CD14-positive monocyte (primary cell): ENCODE results near the gene LRSAM1. TPM values are rescaled to one million over a fixed set of nuclear protein-coding genes. Genes with fewer than 3 reads are reported as not detected.

Source experiments
- DNase-seq, 3 donors: peaks; one replicate each; pipeline ENCODE4 v3.0.0-alpha.2; 2011 to 2022
- H2AFZ ChIP-seq: 2 replicates; pipeline ENCODE4 v1.6.0; 2012; ENCODE audit warnings: mild to moderate bottlenecking, low read depth, low read length, inconsistent platforms; ENCODE audit not compliant: insufficient read depth, poor library complexity, severe bottlenecking
- H3K27ac ChIP-seq, 2 donors: 1 replicate in 1 of 2; 2 replicates in 1 of 2; pipeline ENCODE4 v1.5.1; 2012 to 2013; ENCODE audit warnings: low read length in 2 of 2, control low read depth in 1 of 2, inconsistent platforms in 1 of 2, low read depth in 1 of 2, mild to moderate bottlenecking in 1 of 2
- H3K27me3 ChIP-seq, 2 donors: one replicate each; pipeline versions ENCODE4 v1.6.0 to v1.6.1; 2011 to 2013; ENCODE audit warnings: low read length in 2 of 2; ENCODE audit not compliant: control insufficient read depth in 2 of 2, insufficient read depth in 2 of 2
- H3K36me3 ChIP-seq, 2 donors: replicated peaks in 1 of 2; 1 replicate in 1 of 2; 2 replicates in 1 of 2; pipeline versions ENCODE4 v1.5.1 to v1.6.1; 2012 to 2013; ENCODE audit warnings: low read length in 2 of 2, control low read depth in 1 of 2, inconsistent platforms in 1 of 2, mild to moderate bottlenecking in 1 of 2; ENCODE audit not compliant: insufficient read depth in 2 of 2, control insufficient read depth in 1 of 2
- H3K4me1 ChIP-seq, 2 donors: 1 replicate in 1 of 2; 2 replicates in 1 of 2; pipeline versions ENCODE4 v1.5.1 to v1.6.1; 2012 to 2013; ENCODE audit warnings: low read length in 2 of 2, control low read depth in 1 of 2, inconsistent platforms in 1 of 2, mild to moderate bottlenecking in 1 of 2, moderate library complexity in 1 of 2; ENCODE audit not compliant: insufficient read depth in 2 of 2, control insufficient read depth in 1 of 2
- H3K4me2 ChIP-seq: replicated peaks from 2 replicates; pipeline ENCODE3; 2012; ENCODE audit warnings: low read length, moderate library complexity, mild to moderate bottlenecking; ENCODE audit not compliant: poor library complexity, severe bottlenecking; ENCODE audit errors: extremely low read depth
- H3K4me3 ChIP-seq, 3 experiments: fragments of 200-600 bp in 1 of 3; sonication (generic) in 1 of 3; replicated peaks in 1 of 3; 1 replicate in 2 of 3; 2 replicates in 1 of 3; pipeline ENCODE4 v1.5.1; 2011 to 2013; ENCODE audit warnings: low read length in 3 of 3, mild to moderate bottlenecking in 3 of 3, control low read depth in 2 of 3, low read depth in 2 of 3, inconsistent platforms in 1 of 3, moderate library complexity in 1 of 3
- H3K79me2 ChIP-seq: 2 replicates; pipeline ENCODE4 v1.6.0; 2012; ENCODE audit warnings: mild to moderate bottlenecking, control low read depth, inconsistent platforms, low read length, moderate library complexity; ENCODE audit not compliant: insufficient read depth
- H3K9ac ChIP-seq: 2 replicates; pipeline ENCODE4 v1.6.0; 2017; ENCODE audit warnings: low read length, mild to moderate bottlenecking; ENCODE audit not compliant: insufficient read depth, poor library complexity, severe bottlenecking
- H3K9me3 ChIP-seq, 2 donors: replicated peaks in 1 of 2; 1 replicate in 1 of 2; 2 replicates in 1 of 2; pipeline versions ENCODE4 v1.5.1 to v1.6.1; 2012 to 2013; ENCODE audit warnings: low read length in 2 of 2, control low read depth in 1 of 2; ENCODE audit not compliant: control insufficient read depth in 1 of 2, insufficient read depth in 1 of 2
- H4K20me1 ChIP-seq: 2 replicates; pipeline ENCODE4 v1.6.0; 2012; ENCODE audit warnings: mild to moderate bottlenecking, low read length, control low read depth, moderate library complexity; ENCODE audit not compliant: insufficient read depth
- H3K27ac Mint-ChIP-seq, 7 donors: one replicate each; pipeline ENCODE4 v1.8.0; 2020; ENCODE audit warnings: mild to moderate bottlenecking in 7 of 7, mixed read lengths in 7 of 7, moderate library complexity in 6 of 7, inconsistent platforms in 2 of 7
- H3K27me3 Mint-ChIP-seq, 3 donors: one replicate each; pipeline ENCODE4 v1.8.0; 2021 to 2022; ENCODE audit warnings: low read depth in 3 of 3, mild to moderate bottlenecking in 3 of 3, mixed read lengths in 3 of 3, moderate library complexity in 3 of 3, inconsistent platforms in 1 of 3
- H3K36me3 Mint-ChIP-seq, 2 donors: one replicate each; pipeline ENCODE4 v1.8.0; 2020; ENCODE audit warnings: mixed read lengths in 2 of 2, inconsistent platforms in 1 of 2, mild to moderate bottlenecking in 1 of 2
- H3K4me1 Mint-ChIP-seq: one replicate; pipeline ENCODE4 v1.8.0; 2020; ENCODE audit warnings: mild to moderate bottlenecking, mixed read lengths
- H3K4me3 Mint-ChIP-seq, 2 donors: one replicate each; pipeline ENCODE4 v1.8.0; 2020; ENCODE audit warnings: mild to moderate bottlenecking in 2 of 2, mixed read lengths in 2 of 2, moderate library complexity in 1 of 2
- H3K9me3 Mint-ChIP-seq, 7 donors: one replicate each; pipeline ENCODE4 v1.8.0; 2020 to 2022; ENCODE audit warnings: mixed read lengths in 7 of 7, mild to moderate bottlenecking in 6 of 7, moderate library complexity in 6 of 7, inconsistent platforms in 2 of 7
- CTCF ChIP-seq: fragments of 200-600 bp; IDR thresholded peaks from one replicate; pipeline ENCODE4 v1.8.0; 2022; ENCODE audit warnings: antibody characterized with exemption, mild to moderate bottlenecking
- WGBS: methylation state at CpG from one replicate; pipeline ENCODE4 v1.1.5; 2013; ENCODE audit warnings: missing lambda C conversion rate; ENCODE audit not compliant: insufficient coverage; 5-methylcytosine and 5-hydroxymethylcytosine counted together
- intact Hi-C, 2 donors: fragments of 100-400 bp; cut with micrococcal nuclease; formaldehyde crosslinking; loops; one replicate each; pipeline versions ENCODE4 v1.15.0 to v1.15.1; 2023
- polyA plus RNA-seq, 3 donors: library from polyadenylated mRNA; depleted of rRNA in 1 of 3; unstranded in 2 of 3; stranded (reverse) in 1 of 3; fragments of 300-500 nt in 2 of 3; fragments of >200 nt in 1 of 3; fragmentation: Illumina TruSeq in 2 of 3; gene quantifications; 1 replicate in 2 of 3; 2 replicates in 1 of 3; pipeline ENCODE4 v1.2.3, GENCODE V29; 2012 to 2021

Gene LRSAM1
- polyA plus RNA-seq, 3 donors: 6.0 to 19.8 (median 8.2) TPM

DNA sequence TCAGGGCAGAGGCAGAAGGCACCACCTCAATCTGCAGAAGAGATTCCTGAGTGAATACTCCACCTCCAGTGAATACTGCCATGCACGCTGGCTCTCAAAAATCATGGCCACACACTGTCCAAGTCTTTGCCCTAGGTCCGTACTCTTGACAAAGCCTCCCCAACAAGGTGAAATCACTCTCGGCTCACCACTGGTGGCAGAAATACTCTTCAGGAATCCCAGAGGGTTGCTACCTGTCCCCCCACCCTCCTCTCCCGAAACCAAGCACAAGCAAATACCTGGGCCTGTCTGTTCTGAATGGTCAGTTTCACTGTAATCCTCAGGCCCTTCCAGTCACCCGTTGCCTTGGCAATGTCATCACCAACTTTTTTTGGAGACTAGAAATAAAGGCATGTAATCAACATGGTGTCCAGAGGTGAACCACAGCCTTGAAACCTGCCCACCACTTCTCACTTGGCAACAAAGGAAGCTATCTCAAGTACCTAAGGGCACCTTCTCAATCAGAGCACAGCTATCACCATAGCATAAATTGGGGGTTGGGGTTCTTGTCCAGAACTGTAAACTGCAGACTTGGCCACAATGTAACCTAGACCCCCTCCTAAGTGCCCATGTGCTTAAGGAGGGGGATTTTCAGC lies 1.9 kb upstream of the LRSAM1 start:
- H3K4me3 Mint-ChIP-seq: peak overlapping the region; percentile 93 to 97
- Histone ChIP-seq H2AFZ (no peak overlapping the region), H3K9ac (peak overlapping the region; percentile 84), H3K79me2 (peaks cover 56% of the 10 kb centered on the region), H4K20me1 (peaks cover 50% of the 10 kb centered on the region), H3K4me1 (peaks cover 35 to 40% of the 10 kb centered on the region in 2 donors), H3K4me2 (peak overlapping the region; percentile 98), H3K36me3 (peaks cover 49 to 56% of the 10 kb centered on the region in 2 donors), H3K9me3 (peaks cover 0 to 4% of the 10 kb centered on the region in 2 donors), H3K27me3 (no peaks in the 10 kb centered on the region), H3K4me3 (peak overlapping the region in 1 of 3 experiments; percentile 97), H3K27ac (peak overlapping the region in 1 of 2 donors; percentile 91)
- peaks cover 39% of the 10 kb centered on the region for H3K4me1 Mint-ChIP-seq
- peaks cover 49 to 66% of the 10 kb centered on the region in 2 donors for H3K36me3 Mint-ChIP-seq
- no peak for TF ChIP-seq CTCF
- DNase-seq: no peak
- H3K27ac Mint-ChIP-seq: peak overlapping the region in 6 of 7 donors; percentile 75 to 96 (median 96)
- H3K27me3 Mint-ChIP-seq: peaks cover 0 to 1% (median 0%) of the 10 kb centered on the region in 3 donors
- whole genome bisulfite sequencing: 81% methylated on average over 5 of the region's 5 CpGs
- intact Hi-C loops: no loop called here
- peaks cover 0 to 6% (median 3%) of the 10 kb centered on the region in 7 donors for H3K9me3 Mint-ChIP-seq

DNA sequence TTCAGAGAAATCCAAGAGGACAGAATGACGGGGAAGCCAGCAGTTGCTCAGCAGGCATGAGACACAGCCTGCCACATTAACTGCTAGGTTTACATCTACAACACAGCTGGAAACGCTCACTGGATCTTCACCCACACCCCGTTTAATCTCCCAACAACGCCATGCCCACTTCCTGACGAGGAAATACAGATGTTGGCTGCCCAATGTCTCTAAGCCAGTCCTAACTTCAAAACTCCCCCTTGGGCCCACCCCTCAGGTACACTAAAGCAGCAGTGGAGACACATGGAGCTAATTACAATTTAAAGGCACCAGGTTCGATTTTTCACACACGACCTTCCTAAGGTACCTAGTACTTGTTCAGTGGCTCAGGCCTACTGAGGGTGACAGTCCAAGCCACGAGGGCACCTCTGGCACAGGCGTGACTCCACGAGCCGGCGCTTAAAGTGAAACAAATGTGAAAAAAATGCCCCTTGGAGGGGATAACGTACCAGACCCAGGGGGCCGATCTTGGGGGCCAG lies 1.0 kb upstream of the LRSAM1 start:
- Mint-ChIP-seq H3K36me3 (peaks cover 43 to 62% of the 10 kb centered on the region in 2 donors), H3K27ac (peak overlapping the region; percentile 92 to 96 (median 96)), H3K9me3 (no peaks in the 10 kb centered on the region), H3K4me1 (peaks cover 45% of the 10 kb centered on the region), H3K4me3 (peak overlapping the region; percentile 93 to 97), H3K27me3 (peaks cover 0 to 1% (median 0%) of the 10 kb centered on the region in 3 donors)
- H3K4me1 ChIP-seq: peaks cover 43 to 49% of the 10 kb centered on the region in 2 donors
- peak overlapping the region; percentile 84 for H3K9ac ChIP-seq
- H3K4me3 ChIP-seq: peak overlapping the region; percentile 69 to 97 (median 76)
- TF ChIP-seq CTCF: no peak
- peaks cover 56% of the 10 kb centered on the region for H3K79me2 ChIP-seq
- H3K36me3 ChIP-seq: peaks cover 41 to 48% of the 10 kb centered on the region in 2 donors
- DNase-seq: peak in 2 of 3 donors; percentile 3 to 24
- H3K9me3 ChIP-seq: no peaks in the 10 kb centered on the region
- peak overlapping the region; percentile 98 for H3K4me2 ChIP-seq
- H4K20me1 ChIP-seq: peaks cover 50% of the 10 kb centered on the region
- intact Hi-C loops: loop anchor here (2.0 to 10.0 kb wide), 3 partner anchors 26 to 226 kb away; partner anchors contain the start of genes SLC2A8 (in 1 of the 2) and ZNF79 (in 1 of the 2)
- peak overlapping the region; percentile 97 for H2AFZ ChIP-seq
- peak overlapping the region; percentile 78 to 91 for H3K27ac ChIP-seq
- H3K27me3 ChIP-seq: no peaks in the 10 kb centered on the region
- whole genome bisulfite sequencing: 2% methylated on average over 14 of the region's 14 CpGs
